Upper lobe of right lung (tissue), 1 donor: ENCODE data around the gene NDUFB1. TPM values are rescaled to one million over a fixed set of nuclear protein-coding genes. Genes with fewer than 3 reads are reported as not detected.

ENCODE experiments used
- ATAC-seq: fragments of 200-7000 bp; cut with Tn5 transposase; one replicate; pipeline ENCODE4 v1.9.1; 2020; ENCODE audit warnings: mild to moderate bottlenecking, moderate library complexity
- DNase-seq: peaks from one replicate; pipeline ENCODE4 v3.0.0-alpha.2; 2020
- H3K27ac ChIP-seq: fragments of 200-600 bp; one replicate; pipeline ENCODE4 v1.8.0; 2022
- H3K27me3 ChIP-seq: fragments of 200-600 bp; one replicate; pipeline ENCODE4 v1.8.0; 2022; ENCODE audit warnings: mild to moderate bottlenecking
- H3K36me3 ChIP-seq: fragments of 200-600 bp; one replicate; pipeline ENCODE4 v1.8.0; 2022
- H3K4me1 ChIP-seq: fragments of 200-600 bp; one replicate; pipeline ENCODE4 v1.8.0; 2022
- H3K4me3 ChIP-seq: fragments of 200-600 bp; one replicate; pipeline ENCODE4 v1.8.0; 2022; ENCODE audit warnings: mild to moderate bottlenecking
- H3K9me3 ChIP-seq: fragments of 200-600 bp; one replicate; pipeline ENCODE4 v1.8.0; 2022
- CTCF ChIP-seq: fragments of 200-600 bp; IDR thresholded peaks from one replicate; pipeline ENCODE4 v1.8.0; 2022; ENCODE audit warnings: antibody characterized with exemption
- intact Hi-C: fragments of 100-400 bp; cut with DNase I; formaldehyde crosslinking; loops from one replicate; pipeline ENCODE4 v1.11.0; 2022
- total RNA-seq: library from RNA; stranded (reverse); fragmentation: NEBNext Ultra II Directional; extraction: Animal tissue kit (Norgen Biotek cat#: 25700); gene quantifications from one replicate; pipeline ENCODE4 v1.2.1, GENCODE V29; 2021
- donor health status: DM: no; HTN: yes; CAD: no; lungs with severe emphysema.

NDUFB1 gene
- total RNA-seq, 1 donor from 2014 or later, result 95.4 TPM

- DNase-seq, result no peak
- intact Hi-C loops, result no loop called here
Measured at GRCh38 chr14:92093320-92093719, 28.2 kb downstream of the NDUFB1 start.

GRCh38 chr14:92088494-92088893, 33.0 kb downstream of the NDUFB1 start:
- Histone ChIP-seq H3K9me3 (no peaks in the 10 kb centered on the region), H3K36me3 (peaks cover 80% of the 10 kb centered on the region), H3K4me3 (no peak overlapping the region), H3K27ac (no peak overlapping the region), H3K4me1 (no peaks in the 10 kb centered on the region), H3K27me3 (no peaks in the 10 kb centered on the region)
- no peak for TF ChIP-seq CTCF
- no peak for ATAC-seq
- no peak for DNase-seq
- intact Hi-C loops, result no loop called here

More at GRCh38 chr14:92093320-92093719, 28.2 kb downstream of the NDUFB1 start:
- no peak overlapping the region for H3K4me3 ChIP-seq
- H3K27me3 ChIP-seq, result no peaks in the 10 kb centered on the region
- no peaks in the 10 kb centered on the region for H3K4me1 ChIP-seq
- H3K9me3 ChIP-seq, result no peaks in the 10 kb centered on the region
- ATAC-seq, result no peak
- H3K27ac ChIP-seq, result no peak overlapping the region
- peaks cover 59% of the 10 kb centered on the region for H3K36me3 ChIP-seq
- TF ChIP-seq CTCF, result no peak

GRCh38 chr14:92074555-92074954, 47.0 kb downstream of the NDUFB1 start:
- no peaks in the 10 kb centered on the region for H3K4me1 ChIP-seq
- no peaks in the 10 kb centered on the region for H3K27me3 ChIP-seq
- no peak overlapping the region for H3K4me3 ChIP-seq
- H3K36me3 ChIP-seq, result peaks cover 75% of the 10 kb centered on the region
- no peaks in the 10 kb centered on the region for H3K9me3 ChIP-seq
- TF ChIP-seq CTCF, result no peak
- DNase-seq (no peak), ATAC-seq (no peak)
- intact Hi-C loops, result no loop called here
- no peak overlapping the region for H3K27ac ChIP-seq

Other genes with a start within 250 kb of the NDUFB1 start
- 245 TPM for gene FBLN5, start 174.0 kb downstream of the NDUFB1 start, total RNA-seq
- gene TRIP11, start 81.6 kb downstream of the NDUFB1 start, total RNA-seq, result 68.9 TPM
- gene ATXN3, start 15.1 kb downstream of the NDUFB1 start, total RNA-seq, result 50.4 TPM
- 58.6 TPM for gene CPSF2, start 263 bp upstream of the NDUFB1 start, total RNA-seq
- gene SLC24A4, start 201.5 kb upstream of the NDUFB1 start, total RNA-seq, result 1.6 TPM